PFSK-1 (cell line): ENCODE measurements around the gene MED15.

Experiments used
- SIN3A ChIP-seq: IDR thresholded peaks from 2 replicates; pipeline ENCODE4 v1.6.1; 2012; ENCODE audit warnings: mild to moderate bottlenecking, low read length, moderate library complexity, borderline replicate concordance; ENCODE audit not compliant: insufficient read depth
- TF ChIP-seq, protein P1 (sequence below), 2 experiments: IDR thresholded peaks; 2 replicates each; pipeline versions ENCODE4 v1.6.1 to v1.8.0; 2011 to 2012; ENCODE audit warnings: low read depth in 2 of 2, low read length in 2 of 2, control low read depth in 1 of 2, inconsistent platforms in 1 of 2, mild to moderate bottlenecking in 1 of 2, moderate library complexity in 1 of 2; ENCODE audit not compliant: insufficient read depth in 1 of 2

- TF ChIP-seq, protein P1, sequence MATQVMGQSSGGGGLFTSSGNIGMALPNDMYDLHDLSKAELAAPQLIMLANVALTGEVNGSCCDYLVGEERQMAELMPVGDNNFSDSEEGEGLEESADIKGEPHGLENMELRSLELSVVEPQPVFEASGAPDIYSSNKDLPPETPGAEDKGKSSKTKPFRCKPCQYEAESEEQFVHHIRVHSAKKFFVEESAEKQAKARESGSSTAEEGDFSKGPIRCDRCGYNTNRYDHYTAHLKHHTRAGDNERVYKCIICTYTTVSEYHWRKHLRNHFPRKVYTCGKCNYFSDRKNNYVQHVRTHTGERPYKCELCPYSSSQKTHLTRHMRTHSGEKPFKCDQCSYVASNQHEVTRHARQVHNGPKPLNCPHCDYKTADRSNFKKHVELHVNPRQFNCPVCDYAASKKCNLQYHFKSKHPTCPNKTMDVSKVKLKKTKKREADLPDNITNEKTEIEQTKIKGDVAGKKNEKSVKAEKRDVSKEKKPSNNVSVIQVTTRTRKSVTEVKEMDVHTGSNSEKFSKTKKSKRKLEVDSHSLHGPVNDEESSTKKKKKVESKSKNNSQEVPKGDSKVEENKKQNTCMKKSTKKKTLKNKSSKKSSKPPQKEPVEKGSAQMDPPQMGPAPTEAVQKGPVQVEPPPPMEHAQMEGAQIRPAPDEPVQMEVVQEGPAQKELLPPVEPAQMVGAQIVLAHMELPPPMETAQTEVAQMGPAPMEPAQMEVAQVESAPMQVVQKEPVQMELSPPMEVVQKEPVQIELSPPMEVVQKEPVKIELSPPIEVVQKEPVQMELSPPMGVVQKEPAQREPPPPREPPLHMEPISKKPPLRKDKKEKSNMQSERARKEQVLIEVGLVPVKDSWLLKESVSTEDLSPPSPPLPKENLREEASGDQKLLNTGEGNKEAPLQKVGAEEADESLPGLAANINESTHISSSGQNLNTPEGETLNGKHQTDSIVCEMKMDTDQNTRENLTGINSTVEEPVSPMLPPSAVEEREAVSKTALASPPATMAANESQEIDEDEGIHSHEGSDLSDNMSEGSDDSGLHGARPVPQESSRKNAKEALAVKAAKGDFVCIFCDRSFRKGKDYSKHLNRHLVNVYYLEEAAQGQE (IDR thresholded peaks at IDR 0.05; ENCODE audit: insufficient read depth in 1 of 2, low read depth in 2 of 2, low read length in 2 of 2) = no peak
- TF ChIP-seq SIN3A = no peak
These were observed 18.9 kb downstream of the MED15 start for GRCh38 chr22:20526305-20526627.
